H1 (cell line): Measurements from ENCODE around the gene TTC21A.

ENCODE experiments used
- CEBPB ChIP-seq: IDR thresholded peaks from 2 replicates; pipeline ENCODE4 v1.6.1; 2012; ENCODE audit warnings: low read depth, low read length
- CTBP2 ChIP-seq: IDR thresholded peaks from 2 replicates; pipeline ENCODE4 v1.7.0; 2011; ENCODE audit warnings: borderline replicate concordance, mild to moderate bottlenecking, moderate library complexity, mixed read lengths, low read length; ENCODE audit not compliant: insufficient read depth, insufficient read length
- EZH2 ChIP-seq: fragments of 200-600 bp; sonication (generic); IDR thresholded peaks from 2 replicates; pipeline ENCODE4 v1.7.1; 2012; ENCODE audit warnings: low read depth, mild to moderate bottlenecking, moderate library complexity, low read length, inconsistent platforms; ENCODE audit not compliant: severe bottlenecking
- HDAC6 ChIP-seq: IDR thresholded peaks from one replicate; pipeline ENCODE4 v1.7.1; 2012; ENCODE audit warnings: low read depth, mild to moderate bottlenecking, inconsistent platforms, low read length, moderate library complexity
- POLR2A ChIP-seq, 2 experiments: IDR thresholded peaks; 1 replicate in 1 of 2; 2 replicates in 1 of 2; pipeline ENCODE4 v1.6.1; 2011; ENCODE audit warnings: low read depth in 2 of 2, low read length in 2 of 2, mild to moderate bottlenecking in 2 of 2; ENCODE audit errors: control extremely low read depth in 1 of 2
- POLR2AphosphoS5 ChIP-seq: IDR thresholded peaks from 2 replicates; pipeline ENCODE4 v1.6.1; 2011; ENCODE audit warnings: low read depth, low read length
- RAD21 ChIP-seq, 2 experiments: IDR thresholded peaks in 1 of 2; conservative IDR thresholded peaks in 1 of 2; 2 replicates each; pipeline ENCODE4 v1.6.1; 2011; ENCODE audit warnings: low read depth in 2 of 2, low read length in 2 of 2, improper control_type of control experiment in 1 of 2, inconsistent platforms in 1 of 2, mild to moderate bottlenecking in 1 of 2, moderate library complexity in 1 of 2
- RBBP5 ChIP-seq: IDR thresholded peaks from 2 replicates; pipeline ENCODE4 v1.7.1; 2012; ENCODE audit warnings: low read depth, mild to moderate bottlenecking, inconsistent platforms, low read length, moderate library complexity, borderline replicate concordance
- SP1 ChIP-seq: IDR thresholded peaks from 2 replicates; pipeline ENCODE4 v1.6.1; 2011; ENCODE audit warnings: low read depth, low read length
- TAF1 ChIP-seq: IDR thresholded peaks from 2 replicates; pipeline ENCODE4 v1.6.1; 2011; ENCODE audit warnings: mild to moderate bottlenecking, low read depth, low read length
- TEAD4 ChIP-seq: IDR thresholded peaks from 2 replicates; pipeline ENCODE4 v1.6.1; 2012; ENCODE audit warnings: low read depth, low read length, inconsistent platforms, mixed read lengths
- TF ChIP-seq, protein P1 (sequence below), 3 experiments: IDR thresholded peaks; 1 replicate in 2 of 3; 2 replicates in 1 of 3; pipeline versions ENCODE4 v1.5.1 to v1.6.1; 2011; ENCODE audit warnings: low read length in 3 of 3, mild to moderate bottlenecking in 3 of 3, inconsistent platforms in 2 of 3, low read depth in 1 of 3, moderate library complexity in 1 of 3; ENCODE audit not compliant: insufficient read depth in 1 of 3; ENCODE audit errors: control extremely low read depth in 1 of 3
- TF ChIP-seq, protein P2 (sequence below): IDR thresholded peaks from 2 replicates; pipeline ENCODE4 v1.6.1; 2011; ENCODE audit warnings: low read length, improper control_type of control experiment

- TF ChIP-seq, protein P1, sequence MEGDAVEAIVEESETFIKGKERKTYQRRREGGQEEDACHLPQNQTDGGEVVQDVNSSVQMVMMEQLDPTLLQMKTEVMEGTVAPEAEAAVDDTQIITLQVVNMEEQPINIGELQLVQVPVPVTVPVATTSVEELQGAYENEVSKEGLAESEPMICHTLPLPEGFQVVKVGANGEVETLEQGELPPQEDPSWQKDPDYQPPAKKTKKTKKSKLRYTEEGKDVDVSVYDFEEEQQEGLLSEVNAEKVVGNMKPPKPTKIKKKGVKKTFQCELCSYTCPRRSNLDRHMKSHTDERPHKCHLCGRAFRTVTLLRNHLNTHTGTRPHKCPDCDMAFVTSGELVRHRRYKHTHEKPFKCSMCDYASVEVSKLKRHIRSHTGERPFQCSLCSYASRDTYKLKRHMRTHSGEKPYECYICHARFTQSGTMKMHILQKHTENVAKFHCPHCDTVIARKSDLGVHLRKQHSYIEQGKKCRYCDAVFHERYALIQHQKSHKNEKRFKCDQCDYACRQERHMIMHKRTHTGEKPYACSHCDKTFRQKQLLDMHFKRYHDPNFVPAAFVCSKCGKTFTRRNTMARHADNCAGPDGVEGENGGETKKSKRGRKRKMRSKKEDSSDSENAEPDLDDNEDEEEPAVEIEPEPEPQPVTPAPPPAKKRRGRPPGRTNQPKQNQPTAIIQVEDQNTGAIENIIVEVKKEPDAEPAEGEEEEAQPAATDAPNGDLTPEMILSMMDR (IDR thresholded peaks at IDR 0.05; ENCODE audit: control extremely low read depth in 1 of 3, insufficient read depth in 1 of 3, low read depth in 1 of 3, low read length in 3 of 3), result no peak
- TF ChIP-seq, protein P2, sequence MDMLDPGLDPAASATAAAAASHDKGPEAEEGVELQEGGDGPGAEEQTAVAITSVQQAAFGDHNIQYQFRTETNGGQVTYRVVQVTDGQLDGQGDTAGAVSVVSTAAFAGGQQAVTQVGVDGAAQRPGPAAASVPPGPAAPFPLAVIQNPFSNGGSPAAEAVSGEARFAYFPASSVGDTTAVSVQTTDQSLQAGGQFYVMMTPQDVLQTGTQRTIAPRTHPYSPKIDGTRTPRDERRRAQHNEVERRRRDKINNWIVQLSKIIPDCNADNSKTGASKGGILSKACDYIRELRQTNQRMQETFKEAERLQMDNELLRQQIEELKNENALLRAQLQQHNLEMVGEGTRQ, result no peak
- no peak for TF ChIP-seq RAD21 (IDR thresholded peaks at IDR 0.05 in 1 of 2, conservative IDR thresholded peaks at IDR 0.05 in 1 of 2; ENCODE audit: low read depth in 2 of 2, low read length in 2 of 2)
- TF ChIP-seq EZH2, result no peak
- no peak for TF ChIP-seq POLR2A (IDR thresholded peaks at IDR 0.05; ENCODE audit: control extremely low read depth in 1 of 2, low read depth in 2 of 2, low read length in 2 of 2)
- no peak for TF ChIP-seq TEAD4
- no peak for TF ChIP-seq SP1
- no peak for TF ChIP-seq POLR2AphosphoS5
- no peak for TF ChIP-seq HDAC6
- TF ChIP-seq RBBP5, result no peak
- TF ChIP-seq CTBP2, result no peak
- no peak for TF ChIP-seq CEBPB
- TF ChIP-seq TAF1, result no peak
These were observed 64.4 kb downstream of the TTC21A start for GRCh38 chr3:39171860-39172259.
